Upper lobe of right lung (tissue), 1 donor: Measurements from ENCODE around the gene ADAMTSL1. TPM values are rescaled to one million over a fixed set of nuclear protein-coding genes. Genes with fewer than 3 reads are reported as not detected.

Source experiments
- ATAC-seq: fragments of 200-7000 bp; cut with Tn5 transposase; one replicate; pipeline ENCODE4 v1.9.1; 2020; ENCODE audit warnings: mild to moderate bottlenecking, moderate library complexity
- DNase-seq: peaks from one replicate; pipeline ENCODE4 v3.0.0-alpha.2; 2020
- H3K27ac ChIP-seq: fragments of 200-600 bp; one replicate; pipeline ENCODE4 v1.8.0; 2022
- H3K27me3 ChIP-seq: fragments of 200-600 bp; one replicate; pipeline ENCODE4 v1.8.0; 2022; ENCODE audit warnings: mild to moderate bottlenecking
- H3K36me3 ChIP-seq: fragments of 200-600 bp; one replicate; pipeline ENCODE4 v1.8.0; 2022
- H3K4me1 ChIP-seq: fragments of 200-600 bp; one replicate; pipeline ENCODE4 v1.8.0; 2022
- H3K4me3 ChIP-seq: fragments of 200-600 bp; one replicate; pipeline ENCODE4 v1.8.0; 2022; ENCODE audit warnings: mild to moderate bottlenecking
- H3K9me3 ChIP-seq: fragments of 200-600 bp; one replicate; pipeline ENCODE4 v1.8.0; 2022
- CTCF ChIP-seq: fragments of 200-600 bp; IDR thresholded peaks from one replicate; pipeline ENCODE4 v1.8.0; 2022; ENCODE audit warnings: antibody characterized with exemption
- intact Hi-C: fragments of 100-400 bp; cut with DNase I; formaldehyde crosslinking; loops from one replicate; pipeline ENCODE4 v1.11.0; 2022
- total RNA-seq: library from RNA; stranded (reverse); fragmentation: NEBNext Ultra II Directional; extraction: Animal tissue kit (Norgen Biotek cat#: 25700); gene quantifications from one replicate; pipeline ENCODE4 v1.2.1, GENCODE V29; 2021
- donor health status: DM: no; HTN: yes; CAD: no; lungs with severe emphysema.

ADAMTSL1 gene
- total RNA-seq, 1 donor from 2014 or later: 7.3 TPM

- ATAC-seq (no peak), DNase-seq (no peak)
- no peaks in the 10 kb centered on the region for H3K4me1 ChIP-seq
- no peak for TF ChIP-seq CTCF
- no peaks in the 10 kb centered on the region for H3K9me3 ChIP-seq
- intact Hi-C loops: loop anchor here (10.0 kb wide), 1 partner anchor 79 kb away; no protein-coding TSS in a partner anchor
- no peak overlapping the region for H3K4me3 ChIP-seq
- no peak overlapping the region for H3K27ac ChIP-seq
- no peaks in the 10 kb centered on the region for H3K27me3 ChIP-seq
- no peaks in the 10 kb centered on the region for H3K36me3 ChIP-seq
Measured at GRCh38 chr9:18675973-18676372, 202.0 kb downstream of the ADAMTSL1 start.

GRCh38 chr9:18676525-18676924 is 202.6 kb downstream of the ADAMTSL1 start:
- H3K27me3 ChIP-seq: no peaks in the 10 kb centered on the region
- no peak overlapping the region for H3K4me3 ChIP-seq
- no peaks in the 10 kb centered on the region for H3K9me3 ChIP-seq
- ATAC-seq (no peak), DNase-seq (no peak)
- no peaks in the 10 kb centered on the region for H3K4me1 ChIP-seq
- TF ChIP-seq CTCF: no peak
- H3K36me3 ChIP-seq: no peaks in the 10 kb centered on the region
- no peak overlapping the region for H3K27ac ChIP-seq
- intact Hi-C loops: loop anchor here (10.0 kb wide), 1 partner anchor 78 kb away; no protein-coding TSS in a partner anchor

- TF ChIP-seq CTCF: no peak
- Histone ChIP-seq H3K27ac (no peak overlapping the region), H3K27me3 (no peaks in the 10 kb centered on the region), H3K4me1 (no peaks in the 10 kb centered on the region), H3K9me3 (no peaks in the 10 kb centered on the region), H3K4me3 (no peak overlapping the region), H3K36me3 (no peaks in the 10 kb centered on the region)
- DNase-seq: no peak
- no peak for ATAC-seq
- intact Hi-C loops: loop anchor here (10.0 kb wide), 1 partner anchor 76 kb away; no protein-coding TSS in a partner anchor
Measured at GRCh38 chr9:18678821-18679590, 205.1 kb downstream of the ADAMTSL1 start.

GRCh38 chr9:18682907-18683306 is 209.0 kb downstream of the ADAMTSL1 start:
- Histone ChIP-seq H3K4me3 (no peak overlapping the region), H3K27ac (no peak overlapping the region), H3K4me1 (no peaks in the 10 kb centered on the region), H3K36me3 (no peaks in the 10 kb centered on the region), H3K27me3 (no peaks in the 10 kb centered on the region), H3K9me3 (no peaks in the 10 kb centered on the region)
- DNase-seq (no peak), ATAC-seq (no peak)
- intact Hi-C loops: no loop called here
- TF ChIP-seq CTCF: no peak

- DNase-seq (no peak), ATAC-seq (no peak)
- intact Hi-C loops: no loop called here
- no peak for TF ChIP-seq CTCF
- Histone ChIP-seq H3K36me3 (no peaks in the 10 kb centered on the region), H3K9me3 (no peaks in the 10 kb centered on the region), H3K4me1 (no peaks in the 10 kb centered on the region), H3K27ac (no peak overlapping the region), H3K27me3 (no peaks in the 10 kb centered on the region), H3K4me3 (no peak overlapping the region)
Measured at GRCh38 chr9:18683312-18683711, 209.4 kb downstream of the ADAMTSL1 start.
